ENCODE measurements around the gene CSRNP2.

The CSRNP2 gene

GRCh38 chr12:51126297-51126696, 42.9 kb upstream of the CSRNP2 start:
- ChIA-PET POLR2A (no interaction called here), CTCF (interaction anchor here (1.4 kb wide), 1 partner anchor 11 kb away, joined by 3 read pairs; no protein-coding TSS in a partner anchor)
- no peak for TF ChIP-seq CTCF (IDR thresholded peaks at IDR 0.05; ENCODE audit: control extremely low read depth, extremely low read depth, low read depth, missing control alignments)

GRCh38 chr12:51124504-51124903, 41.1 kb upstream of the CSRNP2 start:
- no peak for DNase-seq (ENCODE audit: extremely low spot score)
- no peak for TF ChIP-seq CTCF (IDR thresholded peaks at IDR 0.05; ENCODE audit: control extremely low read depth, extremely low read depth, low read depth, missing control alignments)
- POLR2A ChIA-PET, result no interaction called here
- CTCF ChIA-PET, result interaction anchor here (1.3 to 2.2 kb wide), 2 partner anchors 11 to 14 kb away, joined by 3 to 6 read pairs; no protein-coding TSS in a partner anchor

More at GRCh38 chr12:51126297-51126696, 42.9 kb upstream of the CSRNP2 start:
- no peak for DNase-seq (ENCODE audit: extremely low spot score)

GRCh38 chr12:51122844-51123243, 39.4 kb upstream of the CSRNP2 start:
- CTCF ChIA-PET, result no interaction called here
- POLR2A ChIA-PET, result no interaction called here
- TF ChIP-seq CTCF (IDR thresholded peaks at IDR 0.05; ENCODE audit: control extremely low read depth, extremely low read depth, low read depth, missing control alignments), result no peak
- DNase-seq (ENCODE audit: extremely low spot score), result no peak

GRCh38 chr12:51118706-51119105, 35.3 kb upstream of the CSRNP2 start:
- TF ChIP-seq CTCF (IDR thresholded peaks at IDR 0.05; ENCODE audit: control extremely low read depth, extremely low read depth, low read depth, missing control alignments), result no peak
- ChIA-PET POLR2A (no interaction called here), CTCF (no interaction called here)
- no peak for DNase-seq (ENCODE audit: extremely low spot score)

- no peak for DNase-seq (ENCODE audit: extremely low spot score)
- TF ChIP-seq CTCF (IDR thresholded peaks at IDR 0.05; ENCODE audit: control extremely low read depth, extremely low read depth, low read depth, missing control alignments), result no peak
- CTCF ChIA-PET, result no interaction called here
- POLR2A ChIA-PET, result no interaction called here
These were observed 32.1 kb upstream of the CSRNP2 start for GRCh38 chr12:51115533-51115932.

GRCh38 chr12:51108136-51108535, 24.7 kb upstream of the CSRNP2 start:
- no peak for TF ChIP-seq CTCF (IDR thresholded peaks at IDR 0.05; ENCODE audit: control extremely low read depth, extremely low read depth, low read depth, missing control alignments)
- ChIA-PET POLR2A (interaction anchor here (1.7 kb wide), 1 partner anchor 25 kb away, joined by 9 read pairs; the partner anchor contains the start of gene CSRNP2), CTCF (interaction anchor here (0.8 to 1.2 kb wide), 2 partner anchors 13 to 22 kb away, joined by 3 to 4 read pairs; no protein-coding TSS in a partner anchor)
- no peak for DNase-seq (ENCODE audit: extremely low spot score)

Data from GM10248 (cell line).